Measurements from ENCODE around the gene OR51I2. TPM values are rescaled to one million over a fixed set of nuclear protein-coding genes. Genes with fewer than 3 reads are reported as not detected.

Gene OR51I2
- total RNA-seq, 2 donors from 2014 or later, result not detected

GRCh38 chr11:5441414-5441813 lies 7.7 kb upstream of the OR51I2 start, which contains the start of gene OR51I1:
Gene OR51I1 (minus strand): TSS chr11:5441514. CDS start chr11:5441514, 0 bp downstream.
- DNase-seq, result no peak
- Histone ChIP-seq H3K4me3 (no peak within 1 kb of the TSS), H3K27me3 (no peaks in the 10 kb centered on the region), H3K36me3 (no peaks in the 10 kb centered on the region), H3K4me1 (no peaks in the 10 kb centered on the region), H3K9me3 (no peaks in the 10 kb centered on the region), H3K27ac (no peak within 1 kb of the TSS), H3K9ac (ENCODE audit: low read depth in 2 of 2, low read length in 2 of 2) (no peak within 1 kb of the TSS)
- intact Hi-C loops (cut with DNase I), result no loop called here
- no peak for TF ChIP-seq CTCF (IDR thresholded peaks at IDR 0.05)

DNA sequence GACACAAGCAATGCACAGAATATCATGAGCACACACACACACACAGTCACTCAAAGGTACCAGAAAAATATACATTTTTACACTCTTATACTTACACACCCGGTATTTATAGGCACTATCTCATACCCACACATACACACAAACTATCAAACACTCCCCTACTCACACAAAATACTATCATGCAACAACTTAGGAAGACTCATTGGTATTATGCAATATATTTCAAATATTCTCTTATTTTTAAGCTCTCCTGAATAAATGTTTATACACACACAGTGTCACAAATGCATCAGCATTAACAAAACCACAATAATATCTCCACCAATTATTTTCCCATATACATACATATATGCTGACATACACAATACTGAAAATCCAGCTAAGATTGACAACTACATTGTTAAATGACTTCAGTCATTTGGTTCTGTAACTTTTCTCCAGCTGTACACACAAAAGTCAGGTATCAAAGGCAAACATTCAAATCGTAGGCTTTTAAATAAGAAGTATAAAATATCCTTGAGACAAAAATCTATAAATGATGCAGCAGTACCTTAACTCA lies 5.2 kb upstream of the OR51I2 start:
- Histone ChIP-seq H3K4me3 (no peak overlapping the region), H3K36me3 (no peaks in the 10 kb centered on the region), H3K27ac (no peak overlapping the region), H3K9me3 (no peaks in the 10 kb centered on the region), H3K4me1 (no peaks in the 10 kb centered on the region), H3K27me3 (no peaks in the 10 kb centered on the region), H3K9ac (ENCODE audit: low read depth in 2 of 2, low read length in 2 of 2) (no peak overlapping the region)
- no peak for DNase-seq
- TF ChIP-seq CTCF (IDR thresholded peaks at IDR 0.05), result no peak
- intact Hi-C loops (cut with DNase I), result no loop called here

DNA sequence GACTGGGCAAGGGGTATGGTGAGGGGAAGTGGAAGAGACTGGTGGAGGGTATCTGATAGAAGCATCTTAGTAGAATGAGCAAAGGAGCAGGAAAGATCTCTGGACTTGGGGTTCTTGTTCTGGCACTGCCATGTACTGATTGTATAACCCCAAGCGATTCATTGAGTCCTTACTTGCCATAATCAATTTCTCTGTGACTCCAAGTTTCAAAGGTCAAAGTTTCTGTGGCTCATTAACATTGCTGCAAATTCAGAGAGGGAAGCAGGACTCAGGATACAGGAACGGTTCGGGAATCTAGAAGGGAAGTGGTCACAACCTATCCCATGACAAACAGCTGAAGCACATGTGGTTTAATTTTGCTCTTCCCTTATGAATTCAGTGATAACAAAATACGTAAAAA lies 309 bp downstream of the OR51I2 start:
- intact Hi-C loops (cut with DNase I), result no loop called here
- Histone ChIP-seq H3K4me1 (no peaks in the 10 kb centered on the region), H3K9ac (ENCODE audit: low read depth in 2 of 2, low read length in 2 of 2) (no peak overlapping the region), H3K9me3 (no peaks in the 10 kb centered on the region), H3K36me3 (no peaks in the 10 kb centered on the region), H3K27me3 (no peaks in the 10 kb centered on the region), H3K4me3 (no peak overlapping the region), H3K27ac (no peak overlapping the region)
- no peak for DNase-seq
- no peak for TF ChIP-seq CTCF (IDR thresholded peaks at IDR 0.05)

DNA sequence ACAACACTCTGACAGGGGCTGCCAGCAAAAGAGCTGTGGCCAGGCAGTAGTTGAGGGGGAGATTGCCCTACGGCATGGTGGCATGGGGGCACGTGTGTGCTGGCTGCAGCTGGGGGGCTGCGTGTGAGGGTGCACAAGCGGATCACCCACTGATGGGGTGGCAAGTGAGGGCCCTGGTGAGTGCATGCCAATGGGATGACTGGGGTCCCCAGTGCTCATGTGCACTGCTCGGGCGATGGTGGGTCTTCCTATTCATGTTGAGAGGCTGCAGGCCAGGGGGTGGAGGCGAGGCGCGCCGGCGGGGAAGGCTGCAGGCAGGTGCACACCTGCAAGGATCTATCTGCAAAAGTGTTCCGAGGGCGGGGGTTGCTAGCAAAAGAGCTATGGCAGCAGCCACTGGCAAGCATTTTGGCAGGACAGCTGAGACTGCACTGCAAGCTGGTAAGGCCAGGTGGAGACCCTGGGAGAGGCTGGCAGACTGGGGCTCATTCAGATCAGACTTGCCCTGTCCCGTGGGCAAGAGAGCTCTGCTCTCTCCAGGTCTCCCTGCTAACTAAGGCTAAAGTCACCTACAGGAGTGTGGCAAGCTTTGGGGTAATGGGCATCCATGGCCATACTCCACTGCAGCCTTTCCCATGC lies 12.0 kb downstream of the OR51I2 start:
- intact Hi-C loops (cut with DNase I), result no loop called here
- TF ChIP-seq CTCF (IDR thresholded peaks at IDR 0.05), result no peak
- no peaks in the 10 kb centered on the region for H3K27me3 ChIP-seq
- H3K4me1 ChIP-seq, result no peaks in the 10 kb centered on the region
- no peaks in the 10 kb centered on the region for H3K36me3 ChIP-seq
- no peak overlapping the region for H3K4me3 ChIP-seq
- DNase-seq, result no peak
- H3K27ac ChIP-seq, result no peak overlapping the region
- H3K9me3 ChIP-seq, result no peaks in the 10 kb centered on the region
- no peak overlapping the region for H3K9ac ChIP-seq (ENCODE audit: low read depth in 2 of 2, low read length in 2 of 2)

DNA sequence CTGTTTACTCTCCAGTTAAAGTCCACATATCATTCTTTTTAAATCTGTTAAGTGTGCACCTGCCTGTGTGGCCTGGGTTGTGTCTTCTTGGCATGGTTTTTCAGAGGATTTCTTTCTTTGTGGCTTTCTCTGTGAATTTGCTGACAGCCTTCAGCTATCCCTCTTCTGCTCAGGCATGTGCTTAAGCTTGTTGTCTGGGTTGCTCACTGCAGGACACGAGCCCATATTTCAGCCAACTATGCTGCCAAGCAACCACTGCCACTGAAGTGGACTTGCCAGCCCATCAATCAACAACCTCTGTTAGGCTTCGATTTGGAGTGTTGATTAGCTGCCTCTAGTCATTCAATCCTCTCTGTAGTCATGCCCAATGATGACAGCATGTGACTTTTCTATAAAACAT lies 18.4 kb downstream of the OR51I2 start:
- H3K27ac ChIP-seq, result no peak overlapping the region

More for the DNA sequence above, 18.4 kb downstream of the OR51I2 start:
- H3K36me3 ChIP-seq, result no peaks in the 10 kb centered on the region
- no peak for DNase-seq
- H3K9me3 ChIP-seq, result no peaks in the 10 kb centered on the region
- H3K9ac ChIP-seq (ENCODE audit: low read depth in 2 of 2, low read length in 2 of 2), result no peak overlapping the region
- TF ChIP-seq CTCF (IDR thresholded peaks at IDR 0.05), result no peak
- no peak overlapping the region for H3K4me3 ChIP-seq
- H3K27me3 ChIP-seq, result no peaks in the 10 kb centered on the region
- no peaks in the 10 kb centered on the region for H3K4me1 ChIP-seq
- intact Hi-C loops (cut with DNase I), result no loop called here
